WTC11 (cell line): ENCODE results near the gene HIVEP2.

Experiments used
- ATF1 ChIP-seq: sonication (generic); formaldehyde crosslinking; IDR thresholded peaks from 2 replicates; pipeline ENCODE4 v1.8.1; 2023; ENCODE audit warnings: mild to moderate bottlenecking, moderate library complexity, missing genetic modification reagents
- ATF6 ChIP-seq: sonication (generic); formaldehyde crosslinking; IDR thresholded peaks from 2 replicates; pipeline ENCODE4 v1.8.1; 2023; ENCODE audit warnings: mild to moderate bottlenecking, missing genetic modification reagents
- CREM ChIP-seq: sonication (generic); formaldehyde crosslinking; IDR thresholded peaks from 2 replicates; pipeline ENCODE4 v1.8.1; 2022; ENCODE audit warnings: mild to moderate bottlenecking, missing genetic modification reagents, moderate library complexity
- CTCF ChIP-seq: fragments of 200-600 bp; IDR thresholded peaks from 2 replicates; pipeline ENCODE4 v1.8.0; 2022; ENCODE audit warnings: antibody characterized with exemption
- E2F1 ChIP-seq: sonication (generic); formaldehyde crosslinking; IDR thresholded peaks from 2 replicates; pipeline ENCODE4 v1.8.0; 2022; ENCODE audit warnings: mild to moderate bottlenecking, missing genetic modification reagents
- HMGA2 ChIP-seq: fragments of 250-450 bp; sonication (Bioruptor Pico); IDR thresholded peaks from 2 replicates; pipeline ENCODE4 v1.4.0; 2021; ENCODE audit warnings: mild to moderate bottlenecking, moderate library complexity
- IRF2 ChIP-seq: sonication (generic); formaldehyde crosslinking; IDR thresholded peaks from 2 replicates; pipeline ENCODE4 v1.8.0; 2022; ENCODE audit warnings: low read depth, missing genetic modification reagents, borderline replicate concordance
- JUN ChIP-seq: sonication (generic); formaldehyde crosslinking; IDR thresholded peaks from 2 replicates; pipeline ENCODE4 v1.8.0; 2023; ENCODE audit warnings: mild to moderate bottlenecking, missing genetic modification reagents
- NFE2L1 ChIP-seq: sonication (generic); formaldehyde crosslinking; IDR thresholded peaks from 2 replicates; pipeline ENCODE4 v1.8.1; 2023; ENCODE audit warnings: missing genetic modification reagents
- SP1 ChIP-seq: sonication (generic); formaldehyde crosslinking; conservative IDR thresholded peaks from 2 replicates; pipeline ENCODE4 v1.8.1; 2022; ENCODE audit warnings: missing genetic modification reagents
- USF2 ChIP-seq: sonication (generic); formaldehyde crosslinking; IDR thresholded peaks from 2 replicates; pipeline ENCODE4 v1.8.1; 2023; ENCODE audit warnings: mild to moderate bottlenecking, missing genetic modification reagents, moderate library complexity
- ZNF121 ChIP-seq: sonication (generic); formaldehyde crosslinking; IDR thresholded peaks from 2 replicates; pipeline ENCODE4 v1.8.0; 2023; ENCODE audit warnings: missing genetic modification reagents
- ZNF416 ChIP-seq: fragments of 250-450 bp; sonication (Bioruptor Pico); IDR thresholded peaks from 2 replicates; pipeline ENCODE4 v1.9.0; 2021; ENCODE audit warnings: mild to moderate bottlenecking, inconsistent platforms
- ZNF671 ChIP-seq: fragments of 250-450 bp; sonication (Bioruptor Pico); IDR thresholded peaks from 2 replicates; pipeline ENCODE4 v1.8.0; 2021; ENCODE audit warnings: mild to moderate bottlenecking

GRCh38 chr6:142901611-142902010, 43.4 kb downstream of the HIVEP2 start:
- TF ChIP-seq CREM (no peak), IRF2 (CRISPR knock-in tag) (no peak), HMGA2 (CRISPR knock-in tag) (no peak), USF2 (no peak), ATF1 (CRISPR knock-in tag) (no peak), CTCF (no peak), ZNF416 (CRISPR knock-in tag) (no peak), ZNF121 (CRISPR knock-in tag) (no peak), SP1 (CRISPR knock-in tag) (no peak), E2F1 (CRISPR knock-in tag) (no peak), JUN (CRISPR knock-in tag) (no peak), ATF6 (CRISPR knock-in tag) (no peak), ZNF671 (CRISPR knock-in tag) (no peak), NFE2L1 (CRISPR knock-in tag) (no peak)
